Erythroblast (primary cell): ENCODE measurements around the gene UQCRQ.

ENCODE experiments used
- GATA1 ChIP-seq: IDR thresholded peaks from 2 replicates; pipeline ENCODE4 v1.6.1; 2011; ENCODE audit warnings: low read depth, mild to moderate bottlenecking, control low read depth, low read length, moderate library complexity
- POLR2A ChIP-seq: IDR thresholded peaks from 2 replicates; pipeline ENCODE4 v1.6.1; 2011; ENCODE audit warnings: mild to moderate bottlenecking, low read length

DNA sequence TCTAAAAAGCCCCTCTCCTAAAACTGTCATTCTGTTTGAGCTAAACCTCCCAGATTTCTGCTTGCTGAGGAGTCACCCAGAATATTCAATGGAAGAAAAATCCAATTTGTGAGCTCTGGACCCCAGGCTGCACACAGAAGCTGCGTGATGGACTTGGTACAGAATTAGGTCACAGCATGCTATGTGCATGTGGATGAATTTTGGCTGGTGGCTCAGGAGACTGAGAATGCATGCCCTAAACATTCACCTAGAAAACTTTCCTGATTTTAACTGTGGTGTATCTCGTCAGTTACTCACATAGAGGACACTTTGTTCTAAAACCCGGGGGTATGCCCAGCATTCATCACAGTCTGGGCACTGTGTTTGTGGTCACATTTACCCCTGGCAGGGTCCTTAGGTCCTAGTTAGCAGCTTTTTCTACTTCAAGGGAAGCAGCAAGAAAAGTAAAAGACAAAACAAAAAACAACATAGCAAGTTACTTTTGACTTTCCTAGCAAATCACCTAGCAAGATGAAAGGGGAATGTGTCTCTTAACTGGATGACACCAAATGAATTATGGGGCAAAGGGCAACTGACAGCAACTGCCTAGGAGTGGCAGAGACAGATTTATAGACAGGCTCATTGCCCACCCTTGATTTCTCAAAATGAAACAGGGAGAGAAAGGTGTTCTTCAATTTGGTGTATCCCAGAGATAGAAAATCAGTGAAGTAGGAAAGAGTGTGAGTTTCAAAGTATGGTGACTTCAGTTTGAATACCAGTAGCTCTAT lies 27.7 kb upstream of the UQCRQ start:
- TF ChIP-seq POLR2A (no peak), GATA1 (no peak)
